Kidney epithelial cell (primary cell): Measurements from ENCODE around the gene LRRC14B. TPM values are rescaled to one million over a fixed set of nuclear protein-coding genes. Genes with fewer than 3 reads are reported as not detected.

Experiments used
- DNase-seq: peaks from one replicate; pipeline ENCODE4 v3.0.0-alpha.2; 2010; ENCODE audit warnings: low read depth
- H3K27me3 ChIP-seq: 2 replicates; pipeline ENCODE4 v1.6.0; 2011; ENCODE audit warnings: low read length; ENCODE audit not compliant: control insufficient read depth, insufficient read depth
- H3K36me3 ChIP-seq: 2 replicates; pipeline ENCODE4 v1.5.1; 2011; ENCODE audit warnings: low read length; ENCODE audit not compliant: control insufficient read depth, insufficient read depth
- H3K4me3 ChIP-seq: 2 replicates; pipeline ENCODE4 v1.5.1; 2011; ENCODE audit warnings: low read depth, mild to moderate bottlenecking, control low read depth, low read length
- CTCF ChIP-seq: IDR thresholded peaks from 2 replicates; pipeline ENCODE4 v1.5.1; 2011; ENCODE audit warnings: mild to moderate bottlenecking, moderate library complexity, low read length, control low read depth, inconsistent platforms; ENCODE audit not compliant: insufficient read depth, poor library complexity, severe bottlenecking
- total RNA-seq: library from RNA; depleted of rRNA; stranded (reverse); fragments of >200 nt; gene quantifications from 2 replicates; pipeline ENCODE4 v1.2.3, GENCODE V29; 2015

LRRC14B gene
- total RNA-seq, 1 donor from 2014 or later: not detected

GRCh38 chr5:153256-153655, 38.0 kb upstream of the LRRC14B start:
- DNase-seq: no peak
- Histone ChIP-seq H3K36me3 (no peaks in the 10 kb centered on the region), H3K27me3 (no peaks in the 10 kb centered on the region), H3K4me3 (no peak overlapping the region)
- no peak for TF ChIP-seq CTCF

- TF ChIP-seq CTCF: no peak
- Histone ChIP-seq H3K36me3 (no peaks in the 10 kb centered on the region), H3K27me3 (no peaks in the 10 kb centered on the region), H3K4me3 (no peak overlapping the region)
- DNase-seq: no peak
Measured at GRCh38 chr5:154236-154635, 37.1 kb upstream of the LRRC14B start.

- no peak for DNase-seq
- no peaks in the 10 kb centered on the region for H3K36me3 ChIP-seq
- TF ChIP-seq CTCF: no peak
- H3K4me3 ChIP-seq: no peak overlapping the region
- no peaks in the 10 kb centered on the region for H3K27me3 ChIP-seq
Measured at GRCh38 chr5:154826-155225, 36.5 kb upstream of the LRRC14B start.

GRCh38 chr5:155651-156410, 35.5 kb upstream of the LRRC14B start:
- no peak for DNase-seq
- no peaks in the 10 kb centered on the region for H3K27me3 ChIP-seq
- H3K4me3 ChIP-seq: no peak overlapping the region
- no peak for TF ChIP-seq CTCF
- H3K36me3 ChIP-seq: no peaks in the 10 kb centered on the region

- no peak for DNase-seq
- Histone ChIP-seq H3K4me3 (no peak overlapping the region), H3K36me3 (no peaks in the 10 kb centered on the region), H3K27me3 (no peaks in the 10 kb centered on the region)
- TF ChIP-seq CTCF: no peak
Measured at GRCh38 chr5:156411-157072, 34.8 kb upstream of the LRRC14B start.
